HTR-8/SVneo (cell line): Measurements from ENCODE around the gene PALLD.

Experiments
- DNase-seq: peaks from one replicate; pipeline ENCODE4 v3.0.0; 2011; ENCODE audit warnings: low spot score, mixed read lengths; ENCODE audit not compliant: insufficient read length
- FAIRE-seq: peaks from 2 replicates; lab custom pipeline; 2011; peaks lifted over from hg19 to GRCh38; lab: Jason Lieb, UNC

The PALLD gene

DNA sequence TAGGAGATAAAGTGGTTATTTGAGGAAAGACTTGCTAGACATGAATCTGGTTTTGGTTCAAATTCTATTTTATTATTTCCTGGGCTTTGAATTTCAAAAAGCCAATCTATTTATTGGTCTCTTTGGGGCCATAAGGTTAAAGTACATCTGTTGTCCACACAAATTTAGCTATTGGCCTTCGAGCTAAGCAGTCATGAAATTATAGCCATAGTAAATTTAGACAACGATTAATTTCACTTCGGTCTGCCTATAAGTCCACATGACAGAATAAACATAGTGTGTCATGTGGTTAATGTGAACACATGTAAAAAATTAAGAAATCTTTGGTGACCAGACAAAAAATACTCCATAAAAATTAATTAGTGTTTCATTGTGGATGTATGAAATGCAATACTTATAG is 161.9 kb downstream of the PALLD start:
- DNase-seq = no peak
- FAIRE-seq = no peak

- DNase-seq (no peak), FAIRE-seq (no peak)
Measured at GRCh38 chr4:168659741-168660465, 163.1 kb downstream of the PALLD start.

DNA sequence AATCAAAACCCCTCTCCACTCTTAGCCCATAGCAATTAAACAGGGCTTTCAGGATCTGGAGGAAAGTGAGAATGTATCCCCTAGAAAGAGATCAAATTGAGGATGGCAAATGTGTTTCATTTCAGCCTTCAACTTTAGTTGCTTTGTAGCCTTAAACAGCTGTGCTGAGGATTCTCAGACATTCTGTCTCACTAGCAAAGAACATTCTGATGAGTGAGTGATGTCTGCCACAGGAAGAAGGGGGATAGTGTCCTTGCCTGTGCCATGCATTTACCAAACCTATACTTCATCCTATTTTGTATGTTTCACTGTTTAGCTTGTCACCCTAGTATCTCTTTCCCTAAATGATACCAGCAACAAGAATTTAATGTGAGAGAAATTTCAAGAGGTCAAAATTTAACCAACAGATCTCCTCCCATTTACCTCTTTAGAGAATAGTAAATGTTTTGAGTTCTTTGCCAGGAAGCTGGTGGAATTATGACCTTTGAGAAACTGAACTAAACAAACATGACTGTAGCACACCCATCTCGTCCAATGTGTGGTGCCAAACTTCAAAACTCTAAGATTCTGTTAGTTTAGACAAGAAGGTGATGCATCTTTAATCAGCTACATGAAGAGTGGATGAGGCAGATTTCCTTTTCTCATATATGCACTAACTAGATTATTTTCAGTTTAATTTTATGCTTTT is 165.6 kb downstream of the PALLD start:
- FAIRE-seq = peak; percentile 57
- DNase-seq = no peak

- FAIRE-seq (no peak), DNase-seq (no peak)
Measured at GRCh38 chr4:168664242-168664891, 167.5 kb downstream of the PALLD start.

- FAIRE-seq (no peak), DNase-seq (peak; percentile 75)
Measured at GRCh38 chr4:168666531-168666930, 169.7 kb downstream of the PALLD start.

- no peak for DNase-seq
- FAIRE-seq = no peak
Measured at GRCh38 chr4:168667376-168667775, 170.5 kb downstream of the PALLD start.

- peak; percentile 23 for FAIRE-seq
- no peak for DNase-seq
Measured at GRCh38 chr4:168667921-168668320, 171.1 kb downstream of the PALLD start.

GRCh38 chr4:168673476-168673875 is 176.6 kb downstream of the PALLD start:
- no peak for DNase-seq
- no peak for FAIRE-seq

DNA sequence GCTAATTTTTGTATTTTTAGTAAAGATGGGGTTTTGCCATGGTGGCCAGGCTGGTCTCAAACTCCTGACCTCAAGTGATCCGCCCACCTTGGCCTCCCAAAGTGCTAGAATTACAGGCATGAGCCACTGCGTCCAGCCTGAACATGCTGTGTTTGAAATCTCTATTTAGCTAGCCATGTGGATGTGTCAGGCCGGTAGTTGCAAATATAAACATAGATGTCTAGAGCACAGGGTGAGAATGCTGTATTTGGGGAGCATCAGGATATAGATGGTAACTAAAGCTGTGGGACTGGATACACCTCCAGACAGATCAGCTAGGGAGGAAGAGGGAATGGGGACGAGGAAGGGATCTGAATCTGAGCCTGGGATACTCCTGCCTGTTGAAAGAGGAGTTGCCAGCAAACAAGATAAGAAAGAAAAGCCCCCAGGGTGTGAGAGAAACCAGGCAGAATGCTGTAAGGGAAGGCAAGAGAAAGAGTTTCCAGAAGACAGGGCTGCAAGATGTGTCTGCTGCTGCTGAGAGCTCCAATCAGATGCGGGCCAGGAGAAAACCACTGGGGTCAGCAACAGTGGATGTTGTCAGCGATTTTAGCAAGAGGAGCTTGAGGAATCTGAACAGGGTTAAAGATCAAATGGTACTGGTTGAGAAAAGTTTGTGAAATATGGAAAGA is 177.4 kb downstream of the PALLD start:
- FAIRE-seq = peak; percentile 76
- no peak for DNase-seq

GRCh38 chr4:168674866-168675265 is 178.0 kb downstream of the PALLD start:
- peak; percentile 76 for FAIRE-seq
- DNase-seq = no peak

DNA sequence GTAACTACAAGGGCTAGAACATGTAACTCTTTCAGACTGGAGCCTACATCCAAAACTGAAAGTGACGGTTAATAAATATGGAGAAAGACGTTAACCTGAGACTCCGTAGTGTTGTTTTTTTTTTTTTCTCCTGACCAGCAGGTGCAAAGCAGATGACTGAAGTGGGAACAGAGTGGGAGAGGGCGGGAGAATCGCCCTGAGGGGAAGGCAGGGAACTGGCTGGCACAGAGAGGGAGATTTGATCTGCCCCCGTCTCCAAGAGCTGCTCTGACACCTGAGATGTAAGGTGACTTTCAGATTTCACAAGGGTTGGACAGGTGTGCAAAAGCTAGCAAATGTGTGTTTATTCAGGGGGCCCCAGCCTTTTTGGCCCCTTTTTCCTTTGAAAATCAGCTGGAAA is 180.2 kb downstream of the PALLD start:
- no peak for FAIRE-seq
- no peak for DNase-seq

- FAIRE-seq (no peak), DNase-seq (no peak)
Measured at GRCh38 chr4:168677879-168678278, 181.0 kb downstream of the PALLD start.

DNA sequence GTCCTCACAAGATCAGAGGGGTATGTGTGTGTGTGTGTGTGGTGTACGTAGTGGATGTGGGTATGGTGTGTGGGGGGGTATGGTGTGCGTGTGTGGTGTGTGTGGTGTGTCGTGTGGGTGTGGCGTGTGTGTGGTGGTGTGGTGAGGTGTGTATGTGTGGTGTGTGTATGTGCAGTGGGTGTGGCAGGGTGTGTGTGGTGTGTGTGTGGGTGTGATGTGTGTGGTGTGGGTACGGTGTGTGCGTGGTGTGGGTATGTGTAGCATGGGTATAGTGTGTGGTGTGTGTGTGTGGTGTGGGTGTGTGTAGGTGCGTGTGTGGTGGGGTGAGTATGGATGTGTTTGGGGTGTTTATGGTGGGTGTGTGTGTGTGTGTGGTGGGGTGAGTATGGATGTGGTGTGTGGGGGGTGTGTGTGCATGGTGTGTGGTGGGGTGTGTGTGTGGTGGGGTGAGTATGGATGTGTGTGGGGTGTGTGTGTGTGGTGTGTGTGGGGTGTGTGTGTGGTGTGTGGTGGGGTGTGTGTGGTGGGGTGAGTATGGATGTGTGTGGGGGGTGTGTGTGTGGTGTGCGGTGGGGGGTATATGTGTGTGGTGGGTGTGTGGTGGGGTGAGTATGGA is 182.0 kb downstream of the PALLD start:
- peak; percentile 100 for FAIRE-seq
- no peak for DNase-seq

DNA sequence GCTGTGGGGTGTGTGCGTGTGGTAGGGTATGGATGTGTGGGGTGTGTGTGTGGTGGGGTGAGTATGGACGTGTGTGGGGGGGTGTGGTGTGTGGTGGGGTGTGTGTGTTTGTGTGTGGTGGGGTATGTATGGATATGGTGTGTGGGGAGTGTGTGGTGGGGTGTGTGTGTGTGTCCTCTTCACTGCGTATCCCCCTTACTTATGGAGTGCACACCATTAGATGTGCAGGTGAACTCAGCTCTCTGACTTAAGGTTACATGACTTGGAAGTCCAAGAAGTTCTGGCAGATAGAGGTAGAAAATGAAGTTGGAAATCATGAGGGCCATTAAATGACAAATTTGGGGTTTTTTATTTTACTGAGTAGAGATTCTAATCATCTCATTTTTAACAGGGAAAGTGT is 182.5 kb downstream of the PALLD start:
- DNase-seq (no peak), FAIRE-seq (no peak)

DNA sequence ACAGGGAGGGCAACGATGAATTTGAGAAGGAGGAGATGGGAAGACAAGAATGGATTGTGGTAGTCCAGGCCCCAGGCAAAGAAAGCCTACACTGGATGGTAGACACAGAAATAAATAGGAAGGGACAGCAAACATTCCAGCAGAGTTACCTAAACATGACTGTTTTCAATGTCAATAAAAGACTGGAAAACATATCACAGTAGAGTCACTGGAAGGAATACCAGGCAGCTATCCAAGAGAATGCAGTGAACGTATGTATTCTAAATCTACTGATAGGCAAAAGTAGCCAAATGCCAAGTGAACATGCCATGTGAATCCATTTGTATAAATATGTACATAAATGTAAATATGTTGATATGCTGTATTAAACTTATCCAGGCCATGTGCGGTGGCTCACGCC is 183.0 kb downstream of the PALLD start:
- DNase-seq (no peak), FAIRE-seq (no peak)

- FAIRE-seq = no peak
- DNase-seq = no peak
Measured at GRCh38 chr4:168682898-168683500, 186.1 kb downstream of the PALLD start.

GRCh38 chr4:168683595-168683994 is 186.7 kb downstream of the PALLD start:
- DNase-seq (no peak), FAIRE-seq (no peak)

DNA sequence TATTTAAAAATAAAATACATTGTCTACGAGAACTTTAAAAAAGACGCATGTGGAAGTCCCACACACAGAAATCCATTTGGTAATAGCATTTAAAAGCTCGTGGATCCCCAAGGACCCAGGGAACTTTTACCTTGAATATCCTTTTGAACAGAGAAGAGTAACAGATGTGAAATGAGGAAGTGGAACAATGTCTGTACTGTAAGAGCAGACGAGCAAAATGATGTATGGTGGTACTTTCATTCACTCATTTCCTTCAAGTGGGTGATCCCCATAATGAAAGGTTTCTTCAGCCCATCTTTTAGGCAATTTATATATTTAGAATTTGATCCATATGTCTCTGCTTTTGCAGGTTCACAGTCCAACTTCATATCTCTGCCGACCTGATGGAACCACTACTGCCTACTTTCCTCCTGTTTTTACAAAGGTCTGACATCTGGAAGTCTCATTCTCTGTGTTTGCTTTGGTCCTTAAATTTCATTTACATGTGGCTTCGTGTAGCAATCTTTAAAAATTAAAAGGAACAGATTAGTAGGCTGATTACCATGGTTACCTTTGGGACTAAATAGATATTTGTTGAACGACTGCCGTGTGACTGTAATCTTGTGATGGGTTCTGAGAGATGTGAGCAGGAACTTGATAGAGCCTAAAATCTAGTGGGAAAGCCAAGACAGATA is 188.4 kb downstream of the PALLD start:
- DNase-seq = no peak
- FAIRE-seq = no peak

DNA sequence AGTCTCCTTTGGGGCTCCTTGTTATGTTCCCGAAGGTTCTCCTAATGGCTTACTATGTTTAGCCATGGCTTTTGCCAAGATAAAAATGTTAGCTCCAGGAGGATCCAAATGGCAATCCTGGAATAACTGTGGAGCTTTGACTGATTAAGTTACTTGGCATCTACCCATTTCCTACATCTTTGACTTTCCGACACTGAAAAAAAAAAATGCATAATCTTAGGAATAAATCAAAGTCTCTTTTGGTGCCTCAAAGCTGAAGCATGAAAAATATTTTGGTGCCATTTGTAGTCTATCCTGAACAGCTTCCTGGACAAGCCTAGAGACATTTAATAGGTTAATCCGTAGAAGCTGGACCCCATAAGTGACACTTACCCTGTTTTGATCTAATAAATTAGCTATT is 191.7 kb downstream of the PALLD start:
- DNase-seq (no peak), FAIRE-seq (no peak)
